ENCODE results near the gene TENM3. TPM values are rescaled to one million over a fixed set of nuclear protein-coding genes. Genes with fewer than 3 reads are reported as not detected.
A peak's percentile ranks its signal among the peaks of the same experiment; 100 is the strongest.

TENM3 gene
- total RNA-seq, 1 donor from 2014 or later = 124 TPM

- no peak for TF ChIP-seq CTCF (IDR thresholded peaks at IDR 0.05; ENCODE audit: partially characterized antibody, unreplicated experiment)
- H3K36me3 Mint-ChIP-seq (ENCODE audit: unreplicated experiment) = peaks cover 4% of the 10 kb centered on the region
- peak; percentile 59 for DNase-seq
- no peak overlapping the region for H3K4me3 Mint-ChIP-seq (ENCODE audit: unreplicated experiment)
- peaks cover 5% of the 10 kb centered on the region for H3K9me3 Mint-ChIP-seq (ENCODE audit: unreplicated experiment)
- peaks cover 28% of the 10 kb centered on the region for H3K4me1 Mint-ChIP-seq (ENCODE audit: low read depth, unreplicated experiment)
- H3K27me3 Mint-ChIP-seq (ENCODE audit: unreplicated experiment) = peaks cover 4% of the 10 kb centered on the region
- H3K27ac Mint-ChIP-seq (ENCODE audit: unreplicated experiment) = peak overlapping the region; percentile 52
Observed at GRCh38 chr4:182825786-182826185, 582.6 kb downstream of the TENM3 start.

- H3K9me3 Mint-ChIP-seq (ENCODE audit: unreplicated experiment) = peaks cover 7% of the 10 kb centered on the region
- DNase-seq = no peak
- H3K27me3 Mint-ChIP-seq (ENCODE audit: unreplicated experiment) = peaks cover 4% of the 10 kb centered on the region
- peak overlapping the region; percentile 33 for H3K27ac Mint-ChIP-seq (ENCODE audit: unreplicated experiment)
- no peak for TF ChIP-seq CTCF (IDR thresholded peaks at IDR 0.05; ENCODE audit: partially characterized antibody, unreplicated experiment)
- peak overlapping the region; percentile 20 for H3K4me3 Mint-ChIP-seq (ENCODE audit: unreplicated experiment)
- peaks cover 4% of the 10 kb centered on the region for H3K36me3 Mint-ChIP-seq (ENCODE audit: unreplicated experiment)
- H3K4me1 Mint-ChIP-seq (ENCODE audit: low read depth, unreplicated experiment) = peaks cover 28% of the 10 kb centered on the region
Observed at GRCh38 chr4:182826391-182826790, 583.2 kb downstream of the TENM3 start.

DNA sequence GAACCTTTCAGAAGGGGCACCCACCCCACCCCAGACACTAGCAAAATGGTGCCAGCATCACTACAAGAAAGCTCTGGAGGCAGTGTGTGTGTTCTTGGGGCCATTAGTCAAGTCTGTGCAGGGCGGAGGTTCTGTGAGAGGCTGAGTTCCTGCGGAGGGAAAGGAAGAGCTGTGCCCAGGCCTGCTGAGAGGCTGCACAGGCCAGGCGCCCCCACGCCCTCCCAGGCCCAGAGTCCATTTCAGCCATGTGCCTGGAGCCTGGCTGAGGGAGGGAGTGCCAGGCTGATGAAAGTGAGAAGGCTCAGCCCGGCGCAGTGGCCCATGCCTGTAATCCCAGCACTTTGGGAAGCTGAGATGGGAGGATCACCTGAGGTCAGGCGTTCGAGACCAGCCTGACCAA, 584.0 kb downstream of the TENM3 start:
- peak overlapping the region; percentile 43 for H3K27ac Mint-ChIP-seq (ENCODE audit: unreplicated experiment)

DNA sequence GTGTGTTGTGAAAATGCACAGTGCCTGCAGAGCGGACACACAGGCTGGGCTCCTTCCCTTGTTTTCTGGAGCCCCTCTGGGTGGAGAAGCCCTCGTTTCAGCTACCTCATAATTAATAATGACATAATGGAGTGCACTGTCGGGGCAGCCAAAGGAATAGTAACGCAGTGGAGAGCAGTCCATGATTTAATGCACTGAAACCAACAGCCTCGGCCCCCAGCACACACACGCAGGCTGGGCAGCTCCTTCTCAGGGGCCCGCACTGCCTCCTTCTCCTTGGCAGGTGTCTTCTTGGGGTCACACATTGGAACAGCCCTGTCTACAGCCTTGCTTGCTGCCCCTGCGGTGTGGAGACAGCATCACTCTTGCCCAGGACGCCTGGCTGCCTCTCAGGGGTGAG, 584.8 kb downstream of the TENM3 start:
- Mint-ChIP-seq H3K9me3 (ENCODE audit: unreplicated experiment) (peaks cover 11% of the 10 kb centered on the region), H3K27me3 (ENCODE audit: unreplicated experiment) (peaks cover 9% of the 10 kb centered on the region), H3K4me3 (ENCODE audit: unreplicated experiment) (no peak overlapping the region), H3K36me3 (ENCODE audit: unreplicated experiment) (peaks cover 6% of the 10 kb centered on the region), H3K4me1 (ENCODE audit: low read depth, unreplicated experiment) (peaks cover 28% of the 10 kb centered on the region), H3K27ac (ENCODE audit: unreplicated experiment) (peak overlapping the region; percentile 38)
- DNase-seq = no peak
- TF ChIP-seq CTCF (IDR thresholded peaks at IDR 0.05; ENCODE audit: partially characterized antibody, unreplicated experiment) = no peak

More for the DNA sequence above, 584.0 kb downstream of the TENM3 start:
- Mint-ChIP-seq H3K36me3 (ENCODE audit: unreplicated experiment) (peaks cover 5% of the 10 kb centered on the region), H3K4me3 (ENCODE audit: unreplicated experiment) (no peak overlapping the region), H3K9me3 (ENCODE audit: unreplicated experiment) (peaks cover 7% of the 10 kb centered on the region), H3K27me3 (ENCODE audit: unreplicated experiment) (peaks cover 4% of the 10 kb centered on the region), H3K4me1 (ENCODE audit: low read depth, unreplicated experiment) (peaks cover 28% of the 10 kb centered on the region)
- DNase-seq = no peak
- TF ChIP-seq CTCF (IDR thresholded peaks at IDR 0.05; ENCODE audit: partially characterized antibody, unreplicated experiment) = no peak

DNA sequence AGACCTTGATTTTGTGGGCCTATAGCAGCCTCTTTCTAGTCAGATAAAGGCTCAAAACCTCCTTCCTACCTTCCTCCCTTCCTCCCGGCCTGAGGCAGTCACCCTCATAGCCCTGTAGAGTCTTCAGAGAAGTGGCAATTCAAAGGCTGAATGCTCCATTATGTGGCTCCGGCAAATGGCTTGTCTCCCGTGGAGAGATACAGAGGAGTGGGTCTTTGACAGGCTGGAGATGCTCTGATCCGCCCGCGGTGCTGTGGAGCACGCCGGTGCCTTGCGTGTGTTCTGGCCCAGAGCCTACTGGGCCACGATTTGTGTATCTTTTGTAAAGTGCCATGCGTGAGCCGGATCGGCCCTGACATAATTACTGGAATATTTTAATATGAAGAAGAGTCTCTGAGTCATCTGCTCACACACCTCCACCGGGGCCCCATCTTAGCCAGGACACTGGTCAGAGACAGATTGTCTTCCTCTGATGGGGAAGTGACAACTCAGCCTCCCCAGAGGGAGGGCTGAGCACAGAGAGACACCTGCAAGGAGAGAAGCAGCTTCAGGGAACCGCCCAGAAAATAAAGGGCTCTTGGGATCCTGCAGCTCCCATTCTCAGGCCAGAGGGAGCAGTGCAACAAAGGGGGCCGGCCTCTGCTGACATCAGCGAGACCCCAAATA, 585.3 kb downstream of the TENM3 start:
- Mint-ChIP-seq H3K4me3 (ENCODE audit: unreplicated experiment) (peak overlapping the region; percentile 42), H3K36me3 (ENCODE audit: unreplicated experiment) (peaks cover 6% of the 10 kb centered on the region), H3K4me1 (ENCODE audit: low read depth, unreplicated experiment) (peaks cover 28% of the 10 kb centered on the region), H3K9me3 (ENCODE audit: unreplicated experiment) (peaks cover 11% of the 10 kb centered on the region), H3K27me3 (ENCODE audit: unreplicated experiment) (peaks cover 9% of the 10 kb centered on the region), H3K27ac (ENCODE audit: unreplicated experiment) (peak overlapping the region; percentile 38)
- no peak for DNase-seq
- TF ChIP-seq CTCF (IDR thresholded peaks at IDR 0.05; ENCODE audit: partially characterized antibody, unreplicated experiment) = no peak

All from glutamatergic neuron (in vitro differentiated cells).